Muscle layer of duodenum (tissue), 2 donors: ENCODE results near the gene OR4X1.
"Not testable (repeated sequence)": the region's sequence is repeated elsewhere in the genome, so short reads cannot be mapped to it uniquely, and the experiment has no call there.

Experiments used
- H3K27ac ChIP-seq: one replicate; pipeline ENCODE4 v1.7.0; 2013; ENCODE audit warnings: mild to moderate bottlenecking, low read length
- H3K27me3 ChIP-seq: one replicate; pipeline ENCODE4 v1.7.0; 2013; ENCODE audit warnings: low read depth, mild to moderate bottlenecking, control low read depth, low read length
- H3K36me3 ChIP-seq, 2 donors: one replicate each; pipeline ENCODE4 v1.7.0; 2013; ENCODE audit warnings: low read length in 2 of 2, control low read depth in 1 of 2, mild to moderate bottlenecking in 1 of 2; ENCODE audit not compliant: insufficient read depth in 2 of 2, control insufficient read depth in 1 of 2
- H3K4me1 ChIP-seq, 2 donors: one replicate each; pipeline ENCODE4 v1.7.0; 2013; ENCODE audit warnings: low read length in 2 of 2, mild to moderate bottlenecking in 2 of 2, control low read depth in 1 of 2, moderate library complexity in 1 of 2; ENCODE audit not compliant: insufficient read depth in 2 of 2, control insufficient read depth in 1 of 2
- H3K4me3 ChIP-seq, 2 donors: one replicate each; pipeline ENCODE4 v1.7.0; 2013; ENCODE audit warnings: low read length in 2 of 2, low read depth in 1 of 2, mild to moderate bottlenecking in 1 of 2
- H3K9me3 ChIP-seq, 2 donors: one replicate each; pipeline ENCODE4 v1.7.0; 2013; ENCODE audit warnings: low read length in 2 of 2, control low read depth in 1 of 2, mild to moderate bottlenecking in 1 of 2; ENCODE audit not compliant: control insufficient read depth in 1 of 2
- donor health status: healthy.

Gene OR4X1

GRCh38 chr11:48307760-48308386 lies 44.2 kb downstream of the OR4X1 start:
- H3K4me3 ChIP-seq = no peak overlapping the region
- H3K4me1 ChIP-seq = no peaks in the 10 kb centered on the region
- no peak overlapping the region for H3K27ac ChIP-seq
- H3K36me3 ChIP-seq = no peaks in the 10 kb centered on the region
- no peaks in the 10 kb centered on the region for H3K27me3 ChIP-seq
- H3K9me3 ChIP-seq = no peaks in the 10 kb centered on the region

- H3K4me3 ChIP-seq, H3K27me3 ChIP-seq, H3K27ac ChIP-seq, H3K9me3 ChIP-seq, H3K36me3 ChIP-seq, H3K4me1 ChIP-seq: not testable (repeated sequence)
These were observed 49.9 kb downstream of the OR4X1 start for GRCh38 chr11:48313590-48313989.
